Right kidney (tissue), 9 donors: Measurements from ENCODE around the gene PDXDC1.
"Not testable (repeated sequence)": the region's sequence is repeated elsewhere in the genome, so short reads cannot be mapped to it uniquely, and the experiment has no call there.

Experiments
- DNase-seq: peaks from one replicate; pipeline ENCODE4 v3.0.0-alpha.2; 2016
- long read RNA-seq, 8 donors: transcript quantifications; one replicate each; lab custom pipeline, GENCODE V29; 2026

Gene PDXDC1, protein sequence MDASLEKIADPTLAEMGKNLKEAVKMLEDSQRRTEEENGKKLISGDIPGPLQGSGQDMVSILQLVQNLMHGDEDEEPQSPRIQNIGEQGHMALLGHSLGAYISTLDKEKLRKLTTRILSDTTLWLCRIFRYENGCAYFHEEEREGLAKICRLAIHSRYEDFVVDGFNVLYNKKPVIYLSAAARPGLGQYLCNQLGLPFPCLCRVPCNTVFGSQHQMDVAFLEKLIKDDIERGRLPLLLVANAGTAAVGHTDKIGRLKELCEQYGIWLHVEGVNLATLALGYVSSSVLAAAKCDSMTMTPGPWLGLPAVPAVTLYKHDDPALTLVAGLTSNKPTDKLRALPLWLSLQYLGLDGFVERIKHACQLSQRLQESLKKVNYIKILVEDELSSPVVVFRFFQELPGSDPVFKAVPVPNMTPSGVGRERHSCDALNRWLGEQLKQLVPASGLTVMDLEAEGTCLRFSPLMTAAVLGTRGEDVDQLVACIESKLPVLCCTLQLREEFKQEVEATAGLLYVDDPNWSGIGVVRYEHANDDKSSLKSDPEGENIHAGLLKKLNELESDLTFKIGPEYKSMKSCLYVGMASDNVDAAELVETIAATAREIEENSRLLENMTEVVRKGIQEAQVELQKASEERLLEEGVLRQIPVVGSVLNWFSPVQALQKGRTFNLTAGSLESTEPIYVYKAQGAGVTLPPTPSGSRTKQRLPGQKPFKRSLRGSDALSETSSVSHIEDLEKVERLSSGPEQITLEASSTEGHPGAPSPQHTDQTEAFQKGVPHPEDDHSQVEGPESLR
- long read RNA-seq, donor 1, full-length matches to known transcripts, result 5 of 12 reads
- long read RNA-seq, donor 1, partial matches to known transcripts, result 7 of 12 reads
- long read RNA-seq, donor 1, other reads (novel, unspliced or antisense), result 0 of 12 reads
- long read RNA-seq, donor 2, full-length matches to known transcripts, result 7 of 32 reads
- long read RNA-seq, donor 2, partial matches to known transcripts, result 25 of 32 reads
- long read RNA-seq, donor 2, other reads (novel, unspliced or antisense), result 0 of 32 reads
- long read RNA-seq, donor 3, full-length matches to known transcripts, result 6 of 6 reads
- long read RNA-seq, donor 3, partial matches to known transcripts, result 0 of 6 reads
- long read RNA-seq, donor 3, other reads (novel, unspliced or antisense), result 0 of 6 reads
- long read RNA-seq, donor 4, full-length matches to known transcripts, result 11 of 33 reads
- long read RNA-seq, donor 4, partial matches to known transcripts, result 22 of 33 reads
- long read RNA-seq, donor 4, other reads (novel, unspliced or antisense), result 0 of 33 reads
- long read RNA-seq, donor 5, full-length matches to known transcripts, result 7 of 7 reads
- long read RNA-seq, donor 5, partial matches to known transcripts, result 0 of 7 reads
- long read RNA-seq, donor 5, other reads (novel, unspliced or antisense), result 0 of 7 reads
- long read RNA-seq, donor 6, full-length matches to known transcripts, result 8 of 23 reads
- long read RNA-seq, donor 6, partial matches to known transcripts, result 10 of 23 reads
- long read RNA-seq, donor 6, other reads (novel, unspliced or antisense), result 5 of 23 reads
- long read RNA-seq, donor 7, result 0 reads
- long read RNA-seq, donor 8, full-length matches to known transcripts, result 12 of 43 reads
- long read RNA-seq, donor 8, partial matches to known transcripts, result 25 of 43 reads
- long read RNA-seq, donor 8, other reads (novel, unspliced or antisense), result 6 of 43 reads

DNA sequence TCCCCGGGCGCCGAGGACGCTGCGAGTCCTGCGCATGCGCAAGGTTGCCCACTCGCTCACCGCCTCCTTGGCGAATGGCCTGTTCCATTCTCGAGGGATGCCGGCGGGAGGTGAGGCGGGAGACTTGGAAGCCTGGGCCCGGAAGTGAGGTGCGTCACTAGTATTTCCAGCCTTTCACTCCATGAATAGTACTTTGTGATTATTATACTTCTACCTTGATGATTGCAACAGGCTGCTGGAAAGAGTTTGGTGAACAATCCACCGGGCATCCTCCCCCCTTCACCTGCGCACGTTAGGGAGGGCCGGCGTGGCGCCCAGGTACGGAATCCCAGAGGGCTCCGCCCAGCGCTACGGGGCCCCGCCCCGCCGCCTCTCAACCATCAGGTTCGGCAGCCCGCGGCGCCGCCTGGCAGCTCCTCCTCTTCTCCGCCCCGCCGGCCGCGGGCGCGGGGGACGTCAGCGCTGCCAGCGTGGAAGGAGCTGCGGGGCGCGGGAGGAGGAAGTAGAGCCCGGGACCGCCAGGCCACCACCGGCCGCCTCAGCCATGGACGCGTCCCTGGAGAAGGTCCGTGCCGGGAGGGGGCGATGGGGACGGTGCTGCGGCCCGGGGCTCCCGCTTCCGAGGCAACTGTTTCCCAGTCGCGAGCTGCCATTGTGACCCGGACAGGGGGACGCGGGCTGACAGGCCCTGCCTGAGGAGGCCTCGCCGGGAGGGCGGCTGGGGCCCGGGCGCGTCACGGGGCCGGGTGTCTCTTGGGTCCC, at the start of gene PDXDC1:
PDXDC1 (plus strand) TSS at position 371 of the 762 bp plus-strand sequence; CDS start at position 545, 174 bp downstream.
- peak; percentile 99 for DNase-seq

DNA sequence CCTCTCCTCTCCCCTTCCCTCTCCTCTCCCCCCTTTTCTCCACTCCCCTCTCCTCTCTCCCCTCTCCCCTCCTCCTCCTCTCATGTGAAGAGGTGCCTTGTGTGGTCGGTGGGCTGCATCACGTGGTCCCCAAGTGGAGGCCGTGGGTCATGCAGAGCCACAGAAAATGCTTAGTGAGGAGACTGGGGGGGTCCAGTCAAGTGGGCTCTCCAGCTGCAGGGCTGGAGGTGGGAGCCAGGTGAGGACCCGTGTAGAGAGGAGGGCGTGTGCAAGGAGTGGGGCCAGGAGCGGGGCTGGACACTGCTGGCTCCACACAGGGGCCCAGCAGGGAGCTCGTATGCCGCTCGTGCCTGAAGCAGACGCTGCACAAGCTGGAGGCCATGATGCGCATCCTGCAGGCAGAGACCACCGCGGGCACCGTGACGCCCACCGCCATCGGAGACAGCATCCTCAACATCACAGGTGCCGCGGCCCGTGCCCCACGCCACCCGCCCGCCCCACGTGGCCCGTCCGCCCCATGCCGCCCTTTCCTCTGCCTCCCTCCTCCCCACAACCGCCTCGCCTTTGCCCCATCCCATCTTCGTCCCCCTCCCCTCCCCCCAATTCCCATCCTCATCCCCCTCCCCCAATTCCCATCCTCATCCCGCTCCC, 46.6 kb upstream of the PDXDC1 start:
- peak; percentile 3 for DNase-seq

DNA sequence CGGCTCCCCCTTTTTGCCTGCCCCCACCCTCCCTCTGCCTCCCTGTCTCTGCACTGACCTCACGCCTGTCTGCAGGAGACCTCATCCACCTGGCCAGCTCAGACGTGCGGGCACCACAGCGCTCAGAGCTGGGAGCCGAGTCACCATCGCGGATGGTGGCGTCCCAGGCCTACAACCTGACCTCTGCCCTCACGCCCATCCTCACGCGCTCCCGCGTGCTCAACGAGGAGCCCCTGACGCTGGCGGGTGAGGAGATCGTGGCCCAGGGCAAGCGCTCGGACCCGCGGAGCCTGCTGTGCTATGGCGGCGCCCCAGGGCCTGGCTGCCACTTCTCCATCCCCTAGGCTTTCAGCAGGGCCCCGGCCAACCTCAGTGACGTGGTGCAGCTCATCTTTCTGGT, 45.6 kb upstream of the PDXDC1 start:
- not testable (repeated sequence) for DNase-seq

DNA sequence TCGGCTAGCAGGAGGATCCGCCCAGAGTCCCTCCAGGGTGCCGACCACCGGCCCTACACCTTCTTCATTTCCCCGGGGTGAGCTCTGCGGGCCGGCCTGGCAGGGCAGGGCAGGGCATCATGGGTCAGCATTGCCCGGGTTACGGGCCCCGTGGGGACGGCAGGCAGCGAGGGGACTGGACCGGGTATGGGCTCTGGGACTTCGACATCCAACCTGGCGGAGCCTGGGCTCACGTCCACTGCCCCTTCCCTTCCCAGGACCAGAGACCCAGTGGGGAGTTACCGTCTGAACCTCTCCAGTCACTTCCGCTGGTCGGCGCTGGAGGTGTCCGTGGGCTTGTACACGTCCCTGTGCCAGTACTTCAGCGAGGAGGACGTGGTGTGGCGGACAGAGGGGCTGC, 44.6 kb upstream of the PDXDC1 start:
- not testable (repeated sequence) for DNase-seq

DNA sequence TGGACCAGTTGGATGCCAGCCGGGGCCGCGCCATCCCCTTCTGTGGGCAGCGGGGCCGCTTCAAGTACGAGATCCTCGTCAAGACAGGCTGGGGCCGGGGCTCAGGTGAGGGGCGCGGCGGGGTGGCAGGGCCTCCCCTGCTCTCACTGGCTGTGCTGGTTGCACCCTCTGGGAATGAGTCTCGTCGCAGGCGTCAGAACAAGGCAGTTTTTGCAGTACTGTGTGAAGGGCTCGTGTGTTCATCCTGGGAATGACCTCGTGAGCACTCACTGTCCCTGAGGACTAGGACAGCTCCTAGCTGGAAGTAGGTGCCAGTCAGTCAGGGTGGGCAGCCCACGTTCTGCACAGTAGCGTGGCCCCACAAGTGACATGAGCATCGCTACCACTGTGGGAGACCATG, 43.9 kb upstream of the PDXDC1 start:
- DNase-seq, result not testable (repeated sequence)

DNA sequence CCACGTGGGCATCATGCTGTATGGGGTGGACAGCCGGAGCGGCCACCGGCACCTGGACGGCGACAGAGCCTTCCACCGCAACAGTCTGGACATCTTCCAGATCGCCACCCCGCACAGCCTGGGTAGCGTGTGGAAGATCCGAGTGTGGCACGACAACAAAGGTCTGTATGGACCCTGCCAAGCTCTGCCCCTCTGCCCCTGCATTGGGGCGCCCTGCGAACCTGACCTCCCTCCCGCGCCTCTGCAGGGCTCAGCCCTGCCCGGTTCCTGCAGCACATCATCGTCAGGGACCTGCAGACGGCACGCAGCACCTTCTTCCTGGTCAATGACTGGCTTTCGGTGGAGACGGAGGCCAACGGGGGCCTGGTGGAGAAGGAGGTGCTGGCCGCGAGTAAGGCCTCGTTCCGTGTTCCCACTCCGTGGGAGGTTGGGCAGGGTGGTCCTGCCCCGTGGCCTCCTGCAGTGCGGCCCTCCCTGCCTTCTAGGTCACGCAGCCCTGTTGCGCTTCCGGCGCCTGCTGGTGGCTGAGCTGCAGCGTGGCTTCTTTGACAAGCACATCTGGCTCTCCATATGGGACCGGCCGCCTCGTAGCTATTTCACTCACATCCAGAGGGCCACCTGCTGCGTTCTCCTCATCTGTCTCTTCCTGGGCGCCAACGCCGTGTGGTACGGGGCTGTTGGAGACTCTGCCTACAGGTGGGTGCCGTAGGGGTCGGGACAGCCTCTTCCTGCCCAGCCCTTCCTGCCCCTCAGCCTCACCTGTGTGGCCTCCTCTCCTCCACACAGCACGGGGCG, 42.0 kb upstream of the PDXDC1 start:
- not testable (repeated sequence) for DNase-seq

DNA sequence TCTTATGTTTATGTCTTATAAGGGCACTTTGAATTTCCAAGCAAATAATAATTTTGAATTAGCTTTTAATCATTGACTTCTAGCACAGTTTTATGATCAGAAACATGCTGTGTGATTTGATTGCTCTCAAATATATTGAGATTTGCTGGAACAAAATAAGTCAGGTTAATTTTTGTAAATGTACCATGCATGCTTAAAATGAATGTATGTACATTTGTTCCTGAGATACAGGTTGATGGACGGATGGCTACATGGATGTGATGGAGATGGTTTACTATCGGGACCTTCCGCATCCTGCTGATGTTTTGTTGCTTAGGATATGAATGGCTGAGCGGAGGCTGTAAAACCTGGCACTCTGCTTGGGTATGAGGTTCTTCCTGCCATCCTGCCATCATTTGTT, 37.7 kb upstream of the PDXDC1 start, which contains the start of gene NPIPA1:
NPIPA1 (plus strand) TSS at position 301 of the 400 bp plus-strand sequence; CDS start at position 301, 0 bp downstream.
- DNase-seq, result not testable (repeated sequence)

DNA sequence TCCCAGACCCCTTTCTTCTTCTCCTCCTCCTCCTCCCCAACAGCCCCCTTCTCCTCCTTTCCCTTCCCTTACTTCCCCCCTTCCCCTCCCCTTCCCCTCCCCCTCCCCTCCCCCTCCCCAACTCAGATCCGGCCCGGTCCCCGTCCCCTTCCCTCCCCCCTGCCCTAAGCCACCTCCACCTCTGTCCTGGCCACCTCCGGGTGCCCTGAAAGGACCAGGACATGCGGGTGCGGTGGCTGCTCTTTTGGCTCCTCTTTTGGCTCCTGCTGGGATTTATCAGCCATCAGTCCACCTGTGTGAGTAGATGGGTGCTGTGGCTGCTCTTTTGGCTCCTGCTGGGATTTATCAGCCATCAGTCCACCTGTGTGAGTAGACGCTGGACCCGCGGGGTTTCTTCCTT, 36.8 kb upstream of the PDXDC1 start:
- DNase-seq, result not testable (repeated sequence)

DNA sequence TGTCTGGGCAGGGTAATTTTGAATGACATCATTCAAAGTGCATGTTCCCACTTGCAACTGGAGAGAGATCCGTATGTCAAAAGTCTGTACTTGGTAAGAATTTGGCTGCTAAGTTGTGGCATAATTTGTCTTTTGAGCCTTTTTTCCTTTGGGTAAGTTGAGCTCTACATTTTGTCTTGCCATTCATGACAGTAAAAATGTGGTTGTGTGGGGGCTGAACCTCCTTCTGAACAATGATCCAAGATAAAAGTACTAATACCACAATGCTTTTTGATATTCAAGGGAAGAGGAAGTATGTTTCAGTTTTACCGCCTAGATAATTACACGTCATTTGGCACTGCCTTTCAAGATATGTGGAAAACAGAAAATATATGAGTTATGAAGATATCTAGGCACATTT, 32.1 kb upstream of the PDXDC1 start:
- not testable (repeated sequence) for DNase-seq

DNA sequence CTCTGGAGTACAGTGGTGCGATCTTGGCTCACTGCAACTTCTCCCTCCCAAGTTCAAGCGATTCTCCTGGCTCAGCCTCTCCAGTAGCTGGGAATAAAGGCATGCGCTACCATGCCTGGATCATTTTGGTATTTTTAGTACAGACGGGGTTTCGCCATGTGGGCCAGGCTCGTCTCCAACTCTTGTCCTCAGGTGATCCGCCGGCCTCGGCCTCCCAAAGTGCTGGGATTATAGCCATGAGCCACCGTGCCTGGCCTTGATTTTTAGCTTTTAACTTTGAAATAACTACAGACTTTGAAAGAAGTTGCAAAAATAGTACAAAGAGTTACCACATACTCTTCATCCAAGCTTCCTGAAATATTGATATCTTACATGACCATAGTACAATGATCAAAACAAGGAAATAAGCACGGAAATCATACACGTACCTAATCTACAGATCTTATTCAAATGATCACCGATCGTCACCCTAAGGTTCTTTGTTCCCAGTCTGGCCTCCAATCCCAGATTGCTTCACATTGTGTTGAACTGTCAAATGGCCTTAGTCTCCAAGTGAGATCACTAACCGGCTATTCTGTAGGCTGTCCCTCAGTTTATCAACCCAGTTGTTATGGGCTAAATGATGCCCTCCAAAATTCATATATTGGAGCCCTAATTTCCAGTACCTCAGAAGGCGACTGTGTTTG, 19.1 kb upstream of the PDXDC1 start:
- DNase-seq, result no peak

DNA sequence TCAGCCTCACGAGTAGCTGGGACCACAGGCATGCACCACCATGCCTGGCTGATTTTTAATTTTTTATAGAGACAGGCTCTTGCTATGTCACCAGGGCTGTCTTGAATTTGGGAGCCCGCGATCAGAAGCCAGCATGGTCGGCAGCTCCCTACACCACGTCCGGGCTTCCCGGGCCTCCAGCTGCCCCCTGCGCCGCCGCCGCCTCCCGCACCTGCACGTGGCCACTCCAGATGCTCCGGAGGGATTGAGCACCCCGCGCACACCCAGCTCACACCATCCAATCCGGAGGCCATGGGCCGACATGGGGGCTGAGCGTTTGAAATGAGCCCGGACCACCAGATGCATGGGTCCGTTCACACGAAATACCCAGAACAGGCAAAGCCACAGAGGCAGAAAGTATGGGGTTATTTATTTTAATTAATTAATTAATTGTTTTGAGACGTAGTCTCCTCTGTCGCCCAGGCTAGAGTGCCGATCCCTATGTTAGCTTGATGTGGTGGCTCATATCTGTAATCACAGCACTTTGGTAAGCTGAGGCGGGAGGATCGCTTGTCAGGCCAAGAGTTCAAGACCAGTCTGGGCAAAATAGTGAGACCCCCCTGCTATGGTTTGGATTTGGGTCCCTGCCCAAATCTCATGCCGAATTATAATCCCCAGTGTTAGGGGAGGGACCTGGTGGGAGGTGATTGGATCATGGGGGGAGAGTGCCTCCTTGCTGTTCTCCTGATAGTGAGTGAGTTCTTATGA, 17.1 kb upstream of the PDXDC1 start:
- no peak for DNase-seq

DNA sequence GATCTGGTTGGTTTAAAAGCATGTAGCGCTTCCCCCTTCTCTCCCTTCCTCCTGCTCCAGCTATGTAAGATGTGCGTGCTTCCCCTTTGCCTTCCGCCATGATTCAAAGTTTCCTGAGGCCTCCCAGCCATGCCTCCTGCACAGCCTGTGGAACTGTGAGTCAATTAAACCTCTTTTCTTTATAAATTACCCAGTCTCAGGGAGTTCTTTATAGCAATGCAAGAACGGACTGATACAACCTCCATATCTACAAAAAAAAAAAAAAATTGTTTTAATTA, 16.6 kb upstream of the PDXDC1 start:
- DNase-seq, result no peak

DNA sequence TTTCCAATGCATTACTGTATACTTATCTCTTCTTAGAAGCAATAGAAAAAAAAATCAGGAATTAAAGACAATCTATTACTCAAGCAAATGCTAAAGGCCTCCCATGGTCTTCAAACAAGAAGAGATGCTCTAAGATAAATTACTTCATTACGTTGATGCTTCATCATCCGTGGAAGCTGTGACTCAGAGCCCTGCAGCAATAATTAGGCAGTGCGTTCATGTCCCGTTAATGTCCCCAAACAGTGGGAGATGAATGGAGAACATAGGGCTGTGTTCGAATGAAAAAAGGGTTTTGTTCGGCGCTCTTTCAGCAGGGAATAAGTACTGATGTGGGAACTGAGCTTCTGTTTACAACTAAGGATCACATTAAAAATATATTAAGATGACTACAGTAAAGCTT, 15.9 kb upstream of the PDXDC1 start:
- DNase-seq, result no peak

DNA sequence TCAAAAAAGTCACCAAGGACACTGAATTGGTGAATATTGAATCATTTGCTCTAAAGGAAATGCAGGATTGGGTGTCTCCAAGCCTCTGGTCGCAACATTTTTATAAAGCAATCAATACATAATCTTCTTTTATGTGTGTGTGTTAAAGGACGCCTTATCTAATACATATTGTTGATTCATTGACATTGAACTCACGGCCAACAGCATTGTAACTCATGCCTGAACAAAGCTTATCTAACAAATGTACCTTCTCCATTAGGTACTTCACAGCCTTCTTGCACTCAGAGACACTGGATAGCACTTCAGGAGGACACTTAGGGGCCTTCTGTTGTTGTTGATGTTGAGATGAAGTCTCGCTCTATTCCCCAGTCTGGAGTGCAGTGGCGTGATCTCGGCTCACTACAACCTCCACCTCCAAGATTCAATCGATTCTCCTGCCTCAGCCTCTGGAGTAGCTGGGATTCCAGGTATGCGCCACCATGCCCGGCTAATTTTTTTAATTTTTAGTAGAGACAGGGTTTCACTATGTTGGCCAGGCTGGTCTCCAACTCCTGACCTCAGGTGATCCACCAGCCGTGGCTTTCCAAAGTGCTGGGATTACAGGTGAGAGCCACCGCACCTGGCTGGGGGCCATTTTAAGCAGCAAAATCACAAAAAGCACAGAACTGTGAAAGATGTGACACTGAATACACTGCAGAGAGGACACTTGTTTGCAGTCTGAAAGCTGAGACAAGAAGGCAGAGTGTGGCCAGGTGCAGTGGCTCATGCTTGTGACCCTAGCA, 13.2 kb upstream of the PDXDC1 start:
- DNase-seq, result no peak

DNA sequence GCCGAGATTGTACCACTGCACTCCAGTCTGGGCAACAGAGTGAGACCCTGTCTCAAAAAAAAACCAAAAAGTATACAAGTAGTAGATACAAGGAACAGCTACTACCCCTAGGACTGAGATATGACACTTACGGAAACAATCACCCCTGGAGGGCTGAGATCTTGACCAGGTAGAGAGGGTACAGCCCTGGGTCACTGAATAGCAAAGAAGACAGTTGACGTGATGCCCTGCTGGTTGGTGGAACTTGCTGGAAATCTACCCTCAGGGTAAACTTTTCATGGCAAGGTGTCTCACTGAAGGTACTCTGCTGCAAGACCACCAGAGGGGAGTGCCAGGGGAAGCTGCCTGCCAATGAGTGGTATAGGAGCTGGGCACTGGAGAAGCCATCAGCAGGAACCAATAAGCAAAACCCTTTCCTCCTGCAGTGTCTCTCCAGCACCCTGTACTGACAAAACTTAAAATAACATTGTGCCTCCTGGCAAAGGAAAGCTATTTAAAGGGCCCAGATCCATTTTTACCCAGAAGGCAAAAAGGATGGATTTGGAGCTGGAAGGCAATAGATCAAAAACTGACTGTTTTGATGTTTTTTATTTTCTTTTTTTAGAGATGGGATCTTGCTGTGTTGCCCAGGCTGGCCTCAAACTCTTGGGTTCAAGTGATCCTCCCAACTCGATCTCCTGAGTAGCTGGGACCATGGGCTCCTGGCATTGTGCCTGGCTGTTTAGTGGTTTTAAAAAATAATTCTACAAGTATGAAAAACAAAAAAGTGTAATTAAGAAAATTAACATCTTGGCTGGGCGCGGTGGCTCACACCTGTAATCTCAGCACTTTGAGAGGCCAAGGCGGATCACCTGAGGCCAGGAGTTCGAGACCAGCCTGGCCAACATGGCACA, 11.3 kb upstream of the PDXDC1 start:
- no peak for DNase-seq

DNA sequence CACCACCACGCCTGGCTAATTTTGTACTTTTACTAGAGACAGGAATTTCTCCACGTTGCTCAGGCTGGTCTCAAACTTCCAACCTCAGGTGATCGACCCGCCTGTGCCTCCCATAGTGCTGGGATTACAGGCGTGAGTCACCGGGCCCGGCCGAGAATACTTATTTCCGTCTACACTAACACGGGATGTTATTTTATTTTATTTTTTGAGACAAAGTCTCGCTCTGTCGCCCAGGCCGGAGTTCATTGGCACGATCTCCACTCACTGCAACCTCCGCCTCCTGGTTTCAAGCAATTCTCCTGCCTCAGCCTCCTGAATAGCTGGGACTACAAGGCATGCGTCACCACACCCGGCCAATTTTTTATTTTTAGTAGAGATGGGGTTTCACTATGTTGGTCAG, 9.5 kb upstream of the PDXDC1 start:
- DNase-seq, result no peak
